Spleen (tissue), 11 donors: ENCODE measurements around the gene SESN2. TPM values are rescaled to one million over a fixed set of nuclear protein-coding genes. Genes with fewer than 3 reads are reported as not detected.

Experiments used
- DNase-seq: peaks from one replicate; pipeline ENCODE4 v3.0.0-alpha.2; 2020
- H3K27ac ChIP-seq, 8 donors: fragments of 200-600 bp; sonication (generic) in 7 of 8; 1 replicate in 4 of 8; 2 replicates in 4 of 8; pipeline versions ENCODE4 v1.5.0 to v1.8.0; 2016 to 2021; ENCODE audit warnings: inconsistent platforms in 4 of 8, mild to moderate bottlenecking in 4 of 8, moderate library complexity in 1 of 8
- H3K27me3 ChIP-seq, 7 donors: fragments of 200-600 bp; sonication (generic) in 6 of 7; replicated peaks in 1 of 7; 1 replicate in 4 of 7; 2 replicates in 3 of 7; pipeline versions ENCODE4 v1.5.0 to v1.8.0; 2016 to 2021; ENCODE audit warnings: inconsistent platforms in 3 of 7, mild to moderate bottlenecking in 1 of 7
- H3K36me3 ChIP-seq, 6 donors: fragments of 200-600 bp; sonication (generic) in 5 of 6; 1 replicate in 4 of 6; 2 replicates in 2 of 6; pipeline versions ENCODE4 v1.5.0 to v1.8.0; 2016 to 2021; ENCODE audit warnings: inconsistent platforms in 2 of 6
- H3K4me1 ChIP-seq, 6 donors: fragments of 200-600 bp; sonication (generic) in 5 of 6; 1 replicate in 3 of 6; 2 replicates in 3 of 6; pipeline versions ENCODE4 v1.5.0 to v1.8.0; 2016 to 2021; ENCODE audit warnings: inconsistent platforms in 3 of 6
- H3K4me3 ChIP-seq, 8 donors: fragments of 200-600 bp; sonication (generic) in 7 of 8; 1 replicate in 4 of 8; 2 replicates in 4 of 8; pipeline versions ENCODE4 v1.5.0 to v1.8.0; 2016 to 2021; ENCODE audit warnings: inconsistent platforms in 4 of 8, mild to moderate bottlenecking in 4 of 8, moderate library complexity in 2 of 8
- H3K9me3 ChIP-seq, 8 donors: fragments of 200-600 bp; sonication (generic) in 7 of 8; 1 replicate in 4 of 8; 2 replicates in 4 of 8; pipeline versions ENCODE4 v1.5.0 to v1.8.0; 2016 to 2021; ENCODE audit warnings: inconsistent platforms in 4 of 8
- CTCF ChIP-seq, 11 experiments: fragments of 200-600 bp in 7 of 11; fragments of 450-650 bp in 4 of 11; sonication (generic) in 4 of 11; IDR thresholded peaks in 8 of 11; conservative IDR thresholded peaks in 3 of 11; 1 replicate in 7 of 11; 2 replicates in 4 of 11; pipeline versions ENCODE4 v1.4.0 to v1.8.0; 2016 to 2021; ENCODE audit warnings: antibody characterized with exemption in 11 of 11, inconsistent platforms in 4 of 11, mild to moderate bottlenecking in 1 of 11
- POLR2A ChIP-seq, 3 donors: fragments of 450-650 bp; IDR thresholded peaks; one replicate each; pipeline ENCODE4 v1.5.1; 2017; ENCODE audit warnings: antibody characterized with exemption in 3 of 3, mild to moderate bottlenecking in 1 of 3
- POLR2AphosphoS5 ChIP-seq, 3 donors: sonication (generic); formaldehyde crosslinking; IDR thresholded peaks; one replicate each; pipeline ENCODE4 v1.5.1; 2017; ENCODE audit warnings: antibody characterized with exemption in 3 of 3
- WGBS, 5 donors: extraction: QIAGEN DNeasy Blood & Tissue Kit in 3 of 5; methylation state at CpG; one replicate each; pipeline versions ENCODE4 v1.1.5 to v1.1.7; 2013 to 2018; 5-methylcytosine and 5-hydroxymethylcytosine counted together
- intact Hi-C: fragments of 100-400 bp; cut with DNase I; formaldehyde crosslinking; loops from one replicate; pipeline ENCODE4 v1.15.0; 2023; ENCODE audit warnings: low total_unique reads
- polyA plus RNA-seq, 3 donors: library from polyadenylated mRNA; stranded (reverse); fragments of 200-250 nt; gene quantifications; one replicate each; pipeline ENCODE4 v1.2.1, GENCODE V29; 2013
- total RNA-seq, 7 donors: library from RNA; depleted of rRNA in 3 of 7; stranded (reverse); fragments of >200 nt in 3 of 7; fragmentation: NEBNext Ultra II Directional in 4 of 7; extraction: Animal tissue kit (Norgen Biotek cat#: 25700) in 4 of 7; gene quantifications; one replicate each; pipeline versions ENCODE4 v1.1.0 to v1.2.1, GENCODE V29; 2016 to 2021
- donor health status: healthy with polysubstance abuse.
- donor health status: DM: no; HTN: no; CAD: no; lungs with moderate emphysema.
- donor health status: DM: no; HTN: no; CAD: no.
- donor health status: Bipolar disorder and iron deficiency.
- donor health status: healthy.
- donor health status: DM: no; HTN: no; CAD: no.
- donor health status: DM: yes; HTN: yes; CAD: no.

The SESN2 gene
- total and polyA plus RNA-seq, 10 donors, result 2.4 to 16.7 (median 8.2) TPM

- DNase-seq, result no peak
- 49 to 66% (median 56%) methylated on average over 9 to 14 of the region's 14 CpGs for WGBS, 5 donors
- H3K4me3 ChIP-seq, result no peak overlapping the region
- intact Hi-C loops, result no loop called here
- no peak overlapping the region for H3K27ac ChIP-seq
- no peaks in the 10 kb centered on the region for H3K36me3 ChIP-seq
- H3K4me1 ChIP-seq, result peaks cover 0 to 3% (median 0%) of the 10 kb centered on the region in 6 donors
- H3K27me3 ChIP-seq, result no peaks in the 10 kb centered on the region
- H3K9me3 ChIP-seq, result no peaks in the 10 kb centered on the region
- TF ChIP-seq POLR2A (IDR thresholded peaks at IDR 0.05), result no peak
- TF ChIP-seq CTCF (IDR thresholded peaks at IDR 0.05 in 8 of 11, conservative IDR thresholded peaks at IDR 0.05 in 3 of 11), result no peak
- no peak for TF ChIP-seq POLR2AphosphoS5 (IDR thresholded peaks at IDR 0.05)
These were observed 37.3 kb downstream of the SESN2 start for GRCh38 chr1:28296401-28297261.

GRCh38 chr1:28297826-28298225 is 38.5 kb downstream of the SESN2 start:
- H3K9me3 ChIP-seq, result no peaks in the 10 kb centered on the region
- WGBS, 5 donors, result 62 to 74% (median 71%) methylated on average over 2 of the region's 2 CpGs
- no peaks in the 10 kb centered on the region for H3K36me3 ChIP-seq
- intact Hi-C loops, result no loop called here
- H3K27ac ChIP-seq, result no peak overlapping the region
- H3K27me3 ChIP-seq, result no peaks in the 10 kb centered on the region
- H3K4me1 ChIP-seq, result peaks cover 0 to 3% (median 0%) of the 10 kb centered on the region in 6 donors
- no peak for DNase-seq
- TF ChIP-seq POLR2A (IDR thresholded peaks at IDR 0.05) (no peak), CTCF (IDR thresholded peaks at IDR 0.05 in 8 of 11, conservative IDR thresholded peaks at IDR 0.05 in 3 of 11) (no peak), POLR2AphosphoS5 (IDR thresholded peaks at IDR 0.05) (no peak)
- no peak overlapping the region for H3K4me3 ChIP-seq

- Histone ChIP-seq H3K4me3 (no peak overlapping the region), H3K27ac (no peak overlapping the region), H3K36me3 (no peaks in the 10 kb centered on the region), H3K27me3 (no peaks in the 10 kb centered on the region), H3K9me3 (no peaks in the 10 kb centered on the region), H3K4me1 (peaks cover 0 to 3% (median 0%) of the 10 kb centered on the region in 6 donors)
- intact Hi-C loops, result no loop called here
- DNase-seq, result no peak
- WGBS, 5 donors, result 89 to 99% (median 91%) methylated on average over 2 of the region's 2 CpGs
- no peak for TF ChIP-seq POLR2A (IDR thresholded peaks at IDR 0.05)
- no peak for TF ChIP-seq CTCF (IDR thresholded peaks at IDR 0.05 in 8 of 11, conservative IDR thresholded peaks at IDR 0.05 in 3 of 11)
These were observed 39.1 kb downstream of the SESN2 start for GRCh38 chr1:28298438-28298837.

- no peak for TF ChIP-seq CTCF (IDR thresholded peaks at IDR 0.05 in 8 of 11, conservative IDR thresholded peaks at IDR 0.05 in 3 of 11)
- no peak for TF ChIP-seq POLR2AphosphoS5 (IDR thresholded peaks at IDR 0.05)
- no peak for TF ChIP-seq POLR2A (IDR thresholded peaks at IDR 0.05)
- Histone ChIP-seq H3K36me3 (no peaks in the 10 kb centered on the region), H3K4me1 (peaks cover 0 to 9% (median 1%) of the 10 kb centered on the region in 6 donors), H3K27me3 (no peaks in the 10 kb centered on the region), H3K4me3 (no peak overlapping the region), H3K27ac (no peak overlapping the region), H3K9me3 (no peaks in the 10 kb centered on the region)
- WGBS, 5 donors, result 60 to 67% (median 62%) methylated on average over 7 of the region's 7 CpGs
- no peak for DNase-seq
- intact Hi-C loops, result no loop called here
These were observed 42.3 kb downstream of the SESN2 start for GRCh38 chr1:28301368-28302174.
